Fibroblast of lung (primary cell): ENCODE results near the gene CHRND. TPM values are rescaled to one million over a fixed set of nuclear protein-coding genes. Genes with fewer than 3 reads are reported as not detected.

ENCODE experiments used
- DNase-seq, 2 donors: peaks; one replicate each; pipeline versions ENCODE4 v3.0.0 to v3.0.0-alpha.2; 2010; ENCODE audit warnings: low read depth in 2 of 2
- H2AFZ ChIP-seq: 2 replicates; pipeline ENCODE4 v1.5.1; 2012; ENCODE audit warnings: low read length, control low read depth, inconsistent platforms
- H3K27ac ChIP-seq: 2 replicates; pipeline ENCODE4 v1.5.1; 2011; ENCODE audit warnings: low read length, control low read depth; ENCODE audit not compliant: insufficient read depth
- H3K27me3 ChIP-seq: 2 replicates; pipeline ENCODE4 v1.5.1; 2011; ENCODE audit warnings: mild to moderate bottlenecking, low read length; ENCODE audit not compliant: control insufficient read depth, insufficient read depth
- H3K36me3 ChIP-seq: 2 replicates; pipeline ENCODE4 v1.5.1; 2011; ENCODE audit warnings: low read length; ENCODE audit not compliant: control insufficient read depth, insufficient read depth
- H3K4me1 ChIP-seq: 2 replicates; pipeline ENCODE4 v1.5.1; 2011; ENCODE audit warnings: low read length; ENCODE audit not compliant: control insufficient read depth, insufficient read depth; ENCODE audit errors: extremely low read depth
- H3K4me2 ChIP-seq: 2 replicates; pipeline ENCODE4 v1.5.1; 2011; ENCODE audit warnings: low read length, control low read depth; ENCODE audit not compliant: insufficient read depth; ENCODE audit errors: extremely low read depth
- H3K4me3 ChIP-seq, 4 experiments: fragments of 200-600 bp in 1 of 4; sonication (generic) in 1 of 4; replicated peaks in 1 of 4; 2 replicates each; pipeline ENCODE4 v1.5.1; 2011 to 2016; ENCODE audit warnings: low read length in 4 of 4, low read depth in 3 of 4, mild to moderate bottlenecking in 3 of 4, control low read depth in 2 of 4, inconsistent platforms in 1 of 4, mixed read lengths in 1 of 4; ENCODE audit not compliant: insufficient read depth in 1 of 4; ENCODE audit errors: control extremely low read depth in 1 of 4
- H3K79me2 ChIP-seq: 2 replicates; pipeline ENCODE4 v1.5.1; 2012; ENCODE audit warnings: mild to moderate bottlenecking, low read length, inconsistent platforms; ENCODE audit not compliant: control insufficient read depth, insufficient read depth
- H3K9ac ChIP-seq: 2 replicates; pipeline ENCODE4 v1.5.1; 2011; ENCODE audit warnings: mild to moderate bottlenecking, low read length, control low read depth; ENCODE audit not compliant: insufficient read depth
- H3K9me3 ChIP-seq: 2 replicates; pipeline ENCODE4 v1.5.1; 2012; ENCODE audit warnings: low read depth, low read length; ENCODE audit not compliant: control insufficient read depth, insufficient read depth
- H4K20me1 ChIP-seq: 2 replicates; pipeline ENCODE4 v1.5.1; 2011; ENCODE audit warnings: low read length; ENCODE audit not compliant: control insufficient read depth, insufficient read depth; ENCODE audit errors: extremely low read depth
- CTCF ChIP-seq, 2 donors: IDR thresholded peaks in 1 of 2; conservative IDR thresholded peaks in 1 of 2; 1 replicate in 1 of 2; 2 replicates in 1 of 2; pipeline ENCODE4 v1.5.1; 2011 to 2012; ENCODE audit warnings: low read length in 2 of 2, control low read depth in 1 of 2, inconsistent platforms in 1 of 2, low read depth in 1 of 2, mild to moderate bottlenecking in 1 of 2
- EZH2 ChIP-seq: IDR thresholded peaks from 2 replicates; pipeline ENCODE4 v1.5.1; 2012; ENCODE audit warnings: low read length, control low read depth, mild to moderate bottlenecking; ENCODE audit errors: missing control alignments
- polyA plus RNA-seq, 2 donors: library from polyadenylated mRNA; depleted of rRNA in 1 of 2; stranded (reverse) in 1 of 2; unstranded in 1 of 2; fragments of >200 nt; gene quantifications; 2 replicates each; pipeline ENCODE4 v1.2.1, GENCODE V29; 2011 to 2012; ENCODE audit warnings: missing spikeins in 1 of 2
- total RNA-seq: library from RNA; depleted of rRNA; stranded (reverse); fragments of >200 nt; gene quantifications from 2 replicates; pipeline ENCODE4 v1.2.1, GENCODE V29; 2014

CHRND gene
- total and polyA plus RNA-seq, 2 donors (not counting 1 experiment from before 2014, with no cell fraction given): not detected

- H3K4me3 ChIP-seq: no peak overlapping the region
- H3K27me3 ChIP-seq: no peaks in the 10 kb centered on the region
- H3K9ac ChIP-seq: no peak overlapping the region
- H3K79me2 ChIP-seq: no peaks in the 10 kb centered on the region
- H2AFZ ChIP-seq: no peak overlapping the region
- H3K9me3 ChIP-seq: no peaks in the 10 kb centered on the region
- TF ChIP-seq CTCF (conservative IDR thresholded peaks at IDR 0.05 in 1 of 2, IDR thresholded peaks at IDR 0.05 in 1 of 2; ENCODE audit: low read depth in 1 of 2, low read length in 2 of 2): no peak
- TF ChIP-seq EZH2: no peak
- H3K4me1 ChIP-seq: peaks cover 2% of the 10 kb centered on the region
- H3K4me2 ChIP-seq: no peak overlapping the region
- H3K27ac ChIP-seq: no peak overlapping the region
- peaks cover 12% of the 10 kb centered on the region for H3K36me3 ChIP-seq
- H4K20me1 ChIP-seq: no peaks in the 10 kb centered on the region
- DNase-seq: no peak
These were observed 45.1 kb downstream of the CHRND start for GRCh38 chr2:232571026-232571474.

- Histone ChIP-seq H4K20me1 (no peaks in the 10 kb centered on the region), H2AFZ (no peak overlapping the region), H3K4me1 (peaks cover 2% of the 10 kb centered on the region), H3K9ac (no peak overlapping the region), H3K27me3 (no peaks in the 10 kb centered on the region), H3K4me2 (no peak overlapping the region), H3K36me3 (peaks cover 12% of the 10 kb centered on the region), H3K4me3 (no peak overlapping the region), H3K9me3 (no peaks in the 10 kb centered on the region), H3K79me2 (no peaks in the 10 kb centered on the region), H3K27ac (no peak overlapping the region)
- TF ChIP-seq CTCF (conservative IDR thresholded peaks at IDR 0.05 in 1 of 2, IDR thresholded peaks at IDR 0.05 in 1 of 2; ENCODE audit: low read depth in 1 of 2, low read length in 2 of 2) (no peak), EZH2 (no peak)
- DNase-seq: no peak
These were observed 47.1 kb downstream of the CHRND start for GRCh38 chr2:232573042-232573441.

DNA sequence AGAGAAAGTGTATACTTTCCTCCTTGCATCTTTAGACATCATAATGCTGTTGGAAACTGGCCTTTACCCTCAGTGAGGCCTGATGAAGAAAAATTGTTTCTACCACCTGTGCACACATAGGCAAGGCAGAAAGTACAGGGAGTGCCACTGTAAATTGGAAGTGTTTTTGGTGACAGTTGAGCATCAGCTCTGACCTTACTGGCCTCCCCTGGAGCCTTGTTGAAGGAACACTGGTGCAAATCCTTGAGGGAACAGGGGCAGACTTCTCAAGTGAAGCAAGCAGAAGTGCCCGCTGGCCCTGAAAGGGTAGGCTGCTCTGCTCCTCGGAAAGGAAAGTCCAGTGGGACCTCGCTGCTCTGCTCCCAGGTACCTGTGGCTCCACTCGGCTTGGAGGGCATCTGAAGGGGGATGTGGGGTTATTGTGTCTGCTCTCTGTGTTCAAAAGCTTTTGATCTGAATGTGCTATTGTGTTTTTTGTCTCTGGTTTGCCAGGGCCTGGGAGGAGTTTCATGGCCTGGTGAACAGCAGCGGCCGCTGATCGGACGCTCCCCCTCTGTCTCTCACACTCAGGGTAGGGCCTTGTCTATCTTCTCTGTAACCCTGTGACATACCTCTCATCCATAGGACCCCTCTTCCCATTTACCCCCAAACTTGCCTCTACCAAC is 47.9 kb downstream of the CHRND start:
- H2AFZ ChIP-seq: no peak overlapping the region
- peaks cover 10% of the 10 kb centered on the region for H3K36me3 ChIP-seq
- no peak overlapping the region for H3K4me2 ChIP-seq
- no peak overlapping the region for H3K27ac ChIP-seq
- H3K4me3 ChIP-seq: no peak overlapping the region
- no peaks in the 10 kb centered on the region for H3K9me3 ChIP-seq
- no peak overlapping the region for H3K9ac ChIP-seq
- H4K20me1 ChIP-seq: no peaks in the 10 kb centered on the region
- TF ChIP-seq EZH2 (no peak), CTCF (conservative IDR thresholded peaks at IDR 0.05 in 1 of 2, IDR thresholded peaks at IDR 0.05 in 1 of 2; ENCODE audit: low read depth in 1 of 2, low read length in 2 of 2) (no peak)
- DNase-seq: no peak
- no peaks in the 10 kb centered on the region for H3K27me3 ChIP-seq
- H3K4me1 ChIP-seq: no peaks in the 10 kb centered on the region
- no peaks in the 10 kb centered on the region for H3K79me2 ChIP-seq
